Glomerular visceral epithelial cell (primary cell): Measurements from ENCODE around the gene GRHL3.

Experiments
- DNase-seq: peaks from one replicate; pipeline ENCODE4 v3.0.0-alpha.2; 2016; ENCODE audit errors: extremely low spot score

The GRHL3 gene

GRCh38 chr1:24343412-24344089, 24.4 kb downstream of the GRHL3 start:
- DNase-seq = no peak

GRCh38 chr1:24344090-24344742, 25.1 kb downstream of the GRHL3 start:
- DNase-seq = no peak

- no peak for DNase-seq
Measured at GRCh38 chr1:24345334-24345733, 26.2 kb downstream of the GRHL3 start.

GRCh38 chr1:24347159-24347934, 28.2 kb downstream of the GRHL3 start:
- no peak for DNase-seq

GRCh38 chr1:24348196-24348595, 29.0 kb downstream of the GRHL3 start:
- DNase-seq = no peak

GRCh38 chr1:24349891-24350290, 30.7 kb downstream of the GRHL3 start:
- no peak for DNase-seq

GRCh38 chr1:24351247-24351646, 32.1 kb downstream of the GRHL3 start:
- no peak for DNase-seq

- DNase-seq = peak; percentile 69
Measured at GRCh38 chr1:24351918-24352627, 32.9 kb downstream of the GRHL3 start.

- no peak for DNase-seq
Measured at GRCh38 chr1:24353292-24353891, 34.2 kb downstream of the GRHL3 start.

GRCh38 chr1:24355466-24355865, 36.3 kb downstream of the GRHL3 start:
- no peak for DNase-seq

GRCh38 chr1:24357038-24357437, 37.9 kb downstream of the GRHL3 start:
- DNase-seq = no peak

GRCh38 chr1:24360681-24361080, 41.5 kb downstream of the GRHL3 start:
- no peak for DNase-seq

- no peak for DNase-seq
Measured at GRCh38 chr1:24361811-24362210, 42.7 kb downstream of the GRHL3 start.

- no peak for DNase-seq
Measured at GRCh38 chr1:24362396-24362795, 43.2 kb downstream of the GRHL3 start.

GRCh38 chr1:24362982-24363614, 43.9 kb downstream of the GRHL3 start:
- DNase-seq = peak; percentile 87

- no peak for DNase-seq
Measured at GRCh38 chr1:24363994-24364393, 44.8 kb downstream of the GRHL3 start.

GRCh38 chr1:24364605-24364974, 45.4 kb downstream of the GRHL3 start:
- no peak for DNase-seq

- DNase-seq = peak; percentile 71
Measured at GRCh38 chr1:24364975-24365678, 46.0 kb downstream of the GRHL3 start.

- no peak for DNase-seq
Measured at GRCh38 chr1:24366707-24367106, 47.5 kb downstream of the GRHL3 start.

GRCh38 chr1:24369199-24369598, 50.0 kb downstream of the GRHL3 start:
- no peak for DNase-seq

- DNase-seq = no peak
Measured at GRCh38 chr1:24369801-24370200, 50.6 kb downstream of the GRHL3 start.
